ENCODE data around the gene CACHD1. TPM values are rescaled to one million over a fixed set of nuclear protein-coding genes. Genes with fewer than 3 reads are reported as not detected.
"Not testable (repeated sequence)": the region's sequence is repeated elsewhere in the genome, so short reads cannot be mapped to it uniquely, and the experiment has no call there.

CACHD1 gene
- polyA plus RNA-seq, 1 donor, result 13.0 TPM

DNA sequence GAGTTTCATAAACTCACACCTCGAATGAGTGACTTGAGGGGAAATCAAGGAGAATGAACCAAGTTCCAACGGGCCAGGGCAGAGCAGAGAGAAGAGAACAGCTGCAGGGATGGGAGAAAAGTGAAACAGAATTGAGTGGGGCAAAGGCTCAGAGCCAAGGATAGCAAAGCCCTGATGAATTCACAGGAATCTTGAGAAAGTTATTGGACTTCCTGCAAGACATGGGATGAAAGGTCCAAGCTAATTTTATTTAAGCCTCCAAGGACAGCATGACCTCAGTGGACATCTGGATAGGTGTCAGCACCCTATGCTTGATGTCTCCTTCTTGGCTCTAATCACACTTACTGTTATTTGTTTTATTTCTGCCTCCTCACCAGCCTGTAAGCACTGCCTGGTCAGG lies 232.0 kb downstream of the CACHD1 start:
- DNase-seq, result no peak

GRCh38 chr1:64702670-64703069 lies 232.7 kb downstream of the CACHD1 start:
- DNase-seq, result not testable (repeated sequence)

DNA sequence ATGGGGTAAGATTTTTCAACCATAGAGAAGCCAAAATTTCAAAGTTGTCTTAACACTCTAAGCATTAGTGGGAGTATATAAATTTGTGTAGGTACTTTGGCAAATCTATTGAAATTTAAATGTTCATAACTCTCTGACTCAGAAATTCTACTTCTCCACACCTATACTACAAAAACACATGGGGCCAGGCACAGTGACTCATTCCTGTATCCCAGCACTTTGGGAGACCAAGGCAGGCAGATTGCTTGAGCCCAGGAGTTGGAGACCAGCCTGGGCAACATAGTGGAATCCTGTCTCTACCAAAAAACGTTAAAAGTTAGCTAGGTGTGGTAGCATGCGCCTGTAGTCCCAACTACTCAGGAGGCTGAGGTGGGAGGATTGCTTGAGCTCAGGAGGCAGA lies 233.7 kb downstream of the CACHD1 start:
- DNase-seq, result no peak

DNA sequence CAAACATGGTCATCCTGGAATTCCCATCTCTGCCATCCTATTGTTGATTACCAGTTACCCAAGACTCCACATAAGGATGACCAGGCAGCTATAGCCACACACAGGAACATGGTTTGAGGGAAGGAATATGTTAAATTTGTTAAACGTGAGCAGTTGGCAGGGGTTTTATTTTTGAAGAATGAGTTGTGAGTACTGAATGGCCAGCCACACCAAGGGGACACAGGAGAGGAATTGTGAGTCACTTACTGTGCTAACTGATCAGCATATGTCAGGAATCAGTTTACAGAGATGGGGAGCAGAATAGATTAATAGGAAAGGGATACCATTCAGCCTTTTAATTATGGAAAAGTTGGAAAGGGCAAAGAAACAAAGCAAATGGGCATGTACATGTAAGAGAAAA lies 235.7 kb downstream of the CACHD1 start:
- no peak for DNase-seq

DNA sequence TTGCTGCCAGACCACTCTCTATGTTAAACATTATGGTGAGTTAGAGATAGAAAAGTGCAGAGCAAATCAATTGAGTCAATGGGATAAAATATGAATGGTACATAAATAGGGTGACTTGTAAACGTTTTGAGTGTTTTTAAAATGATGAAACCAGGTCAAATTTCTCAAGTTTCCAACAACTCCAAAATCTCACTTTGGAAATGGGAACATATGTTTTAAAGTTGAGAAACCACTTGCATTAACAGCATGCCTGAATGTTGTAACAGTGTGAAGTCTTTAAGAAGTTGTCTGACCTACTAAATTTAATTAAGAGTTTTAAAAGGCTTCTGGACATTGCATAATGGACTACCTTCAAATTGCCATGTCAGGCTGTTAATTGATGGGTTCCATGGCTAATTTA lies 241.3 kb downstream of the CACHD1 start:
- no peak for DNase-seq

DNA sequence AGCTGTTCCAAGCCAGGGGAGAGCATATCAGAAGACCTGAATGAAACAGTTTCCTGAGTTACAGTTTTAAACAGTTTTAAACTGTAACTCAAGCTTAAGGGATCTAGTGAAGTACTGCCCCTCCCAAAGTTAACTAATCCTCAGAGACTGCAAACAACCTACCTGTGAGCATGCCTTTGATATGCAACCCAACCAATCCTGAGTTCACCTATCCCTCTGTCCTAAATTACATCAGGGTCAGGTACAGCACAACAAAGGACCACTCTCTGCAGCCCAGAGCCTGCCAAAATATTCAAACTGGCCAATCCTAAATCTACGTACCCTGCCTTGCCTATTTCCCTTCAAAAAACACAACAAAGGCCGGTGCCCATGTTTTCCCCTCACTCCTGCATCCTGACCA lies 242.1 kb downstream of the CACHD1 start:
- no peak for DNase-seq

- DNase-seq, result peak; percentile 29
Measured at GRCh38 chr1:64715186-64715585, 245.3 kb downstream of the CACHD1 start.

GRCh38 chr1:64721135-64721534 lies 251.2 kb downstream of the CACHD1 start:
- DNase-seq, result no peak

- no peak for DNase-seq
Measured at GRCh38 chr1:64721576-64722145, 251.7 kb downstream of the CACHD1 start.

GRCh38 chr1:64727861-64728260 lies 257.9 kb downstream of the CACHD1 start:
- DNase-seq, result peak; percentile 59

GRCh38 chr1:64733581-64734286 lies 263.8 kb downstream of the CACHD1 start:
- no peak for DNase-seq

DNA sequence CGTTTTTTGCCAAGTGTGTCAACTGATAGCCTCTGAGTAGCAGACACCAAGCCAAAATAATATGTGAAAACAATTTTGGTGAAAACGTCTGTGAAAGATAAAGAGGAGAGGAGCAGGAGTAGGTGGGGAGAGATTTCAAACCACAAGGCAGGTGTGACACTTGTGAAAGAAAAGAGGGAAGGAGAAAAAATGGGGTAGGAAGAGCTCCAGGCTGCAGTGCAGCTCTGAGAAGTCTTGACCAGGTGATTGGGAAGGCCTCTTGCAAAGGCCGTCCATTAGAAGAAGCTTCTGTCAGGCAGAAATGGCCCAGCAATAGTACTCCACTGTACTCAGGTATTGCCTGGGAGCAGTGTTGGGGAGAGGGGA lies 264.3 kb downstream of the CACHD1 start:
- no peak for DNase-seq

GRCh38 chr1:64740687-64741086 lies 270.8 kb downstream of the CACHD1 start:
- not testable (repeated sequence) for DNase-seq
